CD4-positive, alpha-beta T cell (primary cell): ENCODE results near the gene HAUS2. TPM values are rescaled to one million over a fixed set of nuclear protein-coding genes. Genes with fewer than 3 reads are reported as not detected.

Experiments
- ATAC-seq: fragments of 200-7000 bp; cut with Tn5 transposase; one replicate; pipeline ENCODE4 v1.10.0; 2022; ENCODE audit warnings: mild to moderate bottlenecking; ENCODE audit not compliant: poor library complexity
- CTCF ChIA-PET: fragments of 350-600 bp; sonication (Branson Sonifier 250); formaldehyde crosslinking; loops from one replicate; lab custom pipeline; 2021; ENCODE audit warnings: antibody characterized with exemption, inconsistent platforms; lab: Charles Lee
- POLR2A ChIA-PET: fragments of 350-600 bp; sonication (Branson Sonifier 250); formaldehyde crosslinking; loops from one replicate; lab custom pipeline; 2021; ENCODE audit warnings: antibody characterized with exemption, inconsistent platforms; lab: Charles Lee
- DNase-seq, 14 experiments: peaks; one replicate each; pipeline ENCODE4 v3.0.0-alpha.2; 2013 to 2020; ENCODE audit warnings: mixed read lengths in 2 of 14
- H3K27ac ChIP-seq, 2 donors: one replicate each; pipeline versions ENCODE4 v1.5.1 to v1.7.0; 2013; ENCODE audit warnings: low read length in 2 of 2, low read depth in 1 of 2, mild to moderate bottlenecking in 1 of 2
- H3K27me3 ChIP-seq, 2 experiments: 1 replicate in 1 of 2; 2 replicates in 1 of 2; pipeline versions ENCODE4 v1.6.1 to v1.7.0; 2013; ENCODE audit warnings: low read length in 2 of 2, control low read depth in 1 of 2, mild to moderate bottlenecking in 1 of 2, moderate library complexity in 1 of 2; ENCODE audit not compliant: insufficient read depth in 2 of 2, control insufficient read depth in 1 of 2
- H3K36me3 ChIP-seq: one replicate; pipeline ENCODE4 v1.6.1; 2013; ENCODE audit warnings: low read length, control low read depth; ENCODE audit not compliant: insufficient read depth
- H3K4me1 ChIP-seq: one replicate; pipeline ENCODE4 v1.6.1; 2013; ENCODE audit warnings: low read length, control low read depth; ENCODE audit not compliant: insufficient read depth
- H3K4me3 ChIP-seq: one replicate; pipeline ENCODE4 v1.5.1; 2013; ENCODE audit warnings: mild to moderate bottlenecking, low read length, moderate library complexity
- H3K9me3 ChIP-seq, 2 experiments: 1 replicate in 1 of 2; 2 replicates in 1 of 2; pipeline versions ENCODE4 v1.6.1 to v1.7.0; 2013; ENCODE audit warnings: low read length in 2 of 2, mild to moderate bottlenecking in 2 of 2, control low read depth in 1 of 2, moderate library complexity in 1 of 2; ENCODE audit not compliant: control insufficient read depth in 1 of 2, insufficient read depth in 1 of 2
- H3K27ac Mint-ChIP-seq: one replicate; pipeline ENCODE4 v1.8.0; 2020; ENCODE audit warnings: mixed read lengths
- H3K27me3 Mint-ChIP-seq: one replicate; pipeline ENCODE4 v1.8.0; 2021; ENCODE audit warnings: mixed read lengths
- H3K36me3 Mint-ChIP-seq: one replicate; pipeline ENCODE4 v1.8.0; 2021; ENCODE audit warnings: low read depth, mixed read lengths
- H3K4me1 Mint-ChIP-seq: one replicate; pipeline ENCODE4 v1.8.0; 2021; ENCODE audit warnings: low read depth, mixed read lengths
- H3K4me3 Mint-ChIP-seq: one replicate; pipeline ENCODE4 v1.8.0; 2020; ENCODE audit warnings: mild to moderate bottlenecking, mixed read lengths
- H3K9me3 Mint-ChIP-seq: one replicate; pipeline ENCODE4 v1.8.0; 2020; ENCODE audit warnings: mixed read lengths
- CTCF ChIP-seq: fragments of 200-600 bp; IDR thresholded peaks from one replicate; pipeline ENCODE4 v1.8.0; 2022; ENCODE audit warnings: antibody characterized with exemption, mild to moderate bottlenecking
- intact Hi-C, 2 experiments: fragments of 100-400 bp; cut with DNase I in 1 of 2; cut with micrococcal nuclease in 1 of 2; formaldehyde crosslinking; loops; one replicate each; pipeline versions ENCODE4 v1.15.1 to v1.9.0; 2023 to 2025; cut with DNase I, micrococcal nuclease
- total RNA-seq, 174 experiments: library from RNA in 2 of 174; stranded (reverse) in 2 of 174; gene quantifications; one replicate each; pipeline ENCODE4 v1.2.3 and lab custom pipeline; 2021 to 2026

The HAUS2 gene
- total RNA-seq, 2 experiments from 2014 or later = 23.0 to 28.2 TPM

- intact Hi-C loops = no loop called here
- peak overlapping the region; percentile 47 to 67 for H3K27ac ChIP-seq
- peak; percentile 100 for ATAC-seq
- H3K27me3 Mint-ChIP-seq = peaks cover 13% of the 10 kb centered on the region
- POLR2A ChIA-PET = interaction anchor here (0.6 to 3.9 kb wide), 11 partner anchors 13 to 1175 kb away, joined by 3 to 28 read pairs (median 4); partner anchors contain the start of genes HAUS2, LCMT2, LRRC57 and SNAP23
- no peaks in the 10 kb centered on the region for H3K9me3 Mint-ChIP-seq
- peaks cover 18% of the 10 kb centered on the region for H3K4me1 ChIP-seq
- peak overlapping the region; percentile 62 for H3K4me3 ChIP-seq
- peak; percentile 60 to 89 (median 78) for DNase-seq
- H3K4me3 Mint-ChIP-seq = peak overlapping the region; percentile 87
- H3K36me3 ChIP-seq = no peaks in the 10 kb centered on the region
- H3K4me1 Mint-ChIP-seq = peaks cover 40% of the 10 kb centered on the region
- H3K9me3 ChIP-seq = no peaks in the 10 kb centered on the region
- peak overlapping the region; percentile 86 for H3K27ac Mint-ChIP-seq
- H3K27me3 ChIP-seq = no peaks in the 10 kb centered on the region
- no peak for TF ChIP-seq CTCF
- no peaks in the 10 kb centered on the region for H3K36me3 Mint-ChIP-seq
- CTCF ChIA-PET = interaction anchor here (1.2 kb wide), 1 partner anchor 11 kb away, joined by 3 read pairs; no protein-coding TSS in a partner anchor
These were observed 32.7 kb downstream of the HAUS2 start for GRCh38 chr15:42581272-42581730.

GRCh38 chr15:42582569-42583375 is 34.1 kb downstream of the HAUS2 start:
- Mint-ChIP-seq H3K36me3 (no peaks in the 10 kb centered on the region), H3K4me1 (peaks cover 35% of the 10 kb centered on the region), H3K4me3 (peak overlapping the region; percentile 2), H3K27me3 (peaks cover 7% of the 10 kb centered on the region), H3K27ac (peak overlapping the region; percentile 86), H3K9me3 (no peaks in the 10 kb centered on the region)
- POLR2A ChIA-PET = interaction anchor here (2.4 to 3.9 kb wide), 4 partner anchors 23 to 92 kb away, joined by 13 to 28 read pairs (median 20); partner anchors contain the start of genes HAUS2, LRRC57 and ZNF106
- H3K36me3 ChIP-seq = no peaks in the 10 kb centered on the region
- TF ChIP-seq CTCF = no peak
- H3K4me1 ChIP-seq = peaks cover 16% of the 10 kb centered on the region
- no peak overlapping the region for H3K27ac ChIP-seq
- no peaks in the 10 kb centered on the region for H3K9me3 ChIP-seq
- DNase-seq = no peak
- CTCF ChIA-PET = no interaction called here
- intact Hi-C loops = no loop called here
- no peaks in the 10 kb centered on the region for H3K27me3 ChIP-seq
- no peak for ATAC-seq
- no peak overlapping the region for H3K4me3 ChIP-seq

- ATAC-seq (no peak), DNase-seq (no peak)
- H3K36me3 ChIP-seq = no peaks in the 10 kb centered on the region
- Mint-ChIP-seq H3K27ac (peak overlapping the region; percentile 34), H3K9me3 (no peaks in the 10 kb centered on the region), H3K4me3 (no peak overlapping the region), H3K36me3 (no peaks in the 10 kb centered on the region), H3K27me3 (peaks cover 2% of the 10 kb centered on the region), H3K4me1 (peaks cover 31% of the 10 kb centered on the region)
- peaks cover 16% of the 10 kb centered on the region for H3K4me1 ChIP-seq
- intact Hi-C loops = no loop called here
- no peaks in the 10 kb centered on the region for H3K9me3 ChIP-seq
- H3K4me3 ChIP-seq = no peak overlapping the region
- TF ChIP-seq CTCF = no peak
- CTCF ChIA-PET = no interaction called here
- POLR2A ChIA-PET = interaction anchor here (3.9 kb wide), 1 partner anchor 36 kb away, joined by 28 read pairs; the partner anchor contains the start of genes HAUS2 and LRRC57
- no peak overlapping the region for H3K27ac ChIP-seq
- no peaks in the 10 kb centered on the region for H3K27me3 ChIP-seq
These were observed 35.6 kb downstream of the HAUS2 start for GRCh38 chr15:42584031-42584765.
